ENCODE measurements around the gene NUDT8.

DNA sequence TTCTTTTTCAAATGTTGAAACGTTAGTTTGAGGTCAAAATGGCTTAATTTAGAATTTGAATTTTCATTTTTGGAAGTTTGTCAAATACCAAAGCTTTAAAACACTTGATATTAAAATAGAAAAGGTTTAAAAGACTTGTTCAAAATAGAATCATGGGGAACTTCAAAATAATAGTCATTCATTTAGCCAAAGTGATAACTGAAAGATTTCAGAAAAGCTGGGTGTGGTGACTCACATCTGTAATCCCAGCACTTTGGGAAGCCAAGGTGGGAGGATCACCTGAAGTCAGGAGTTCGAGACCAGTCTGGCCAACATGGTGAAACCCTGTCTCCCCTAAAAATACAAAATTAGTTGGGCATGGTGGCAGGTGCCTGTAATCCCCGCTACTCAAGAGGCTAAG lies 35.3 kb downstream of the NUDT8 start:
- no peak for TF ChIP-seq TARDBP (IDR thresholded peaks at IDR 0.05)
- TF ChIP-seq ARNT (IDR thresholded peaks at IDR 0.05), result no peak
